Measurements from ENCODE around the gene RNF111.
"Not testable (repeated sequence)": the region's sequence is repeated elsewhere in the genome, so short reads cannot be mapped to it uniquely, and the experiment has no call there.

RNF111 gene

DNA sequence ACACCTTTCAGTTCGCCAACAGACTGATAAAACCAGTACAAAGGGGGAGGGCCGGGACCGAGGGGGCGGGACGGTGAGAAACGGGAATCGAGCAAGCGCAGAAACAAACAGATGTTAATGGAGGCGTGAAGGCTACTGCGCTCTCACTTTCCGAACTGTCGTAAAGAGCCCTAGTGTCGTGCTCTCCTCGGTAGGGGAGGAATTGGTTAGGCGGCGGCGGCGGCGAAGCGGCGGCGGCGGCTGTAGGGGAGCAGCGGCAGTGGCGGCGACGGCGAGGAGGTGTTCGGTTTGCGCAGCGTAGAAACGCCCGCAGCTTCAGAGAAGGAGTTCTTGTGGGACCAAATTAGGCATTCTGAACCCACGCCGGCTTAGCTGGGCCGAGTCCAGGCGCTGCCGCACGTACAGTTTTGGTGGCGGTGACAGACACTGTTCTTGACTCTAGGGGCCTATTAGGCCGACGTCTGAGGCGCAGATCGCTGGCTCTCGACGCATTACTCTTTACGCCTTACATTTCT is at the start of gene RNF111:
Gene RNF111, plus strand, starts transcription at position 173 of the 515 bp plus-strand sequence. CDS start 43,160 bp downstream, outside the sequence.
- peak; percentile 87 for DNase-seq

DNA sequence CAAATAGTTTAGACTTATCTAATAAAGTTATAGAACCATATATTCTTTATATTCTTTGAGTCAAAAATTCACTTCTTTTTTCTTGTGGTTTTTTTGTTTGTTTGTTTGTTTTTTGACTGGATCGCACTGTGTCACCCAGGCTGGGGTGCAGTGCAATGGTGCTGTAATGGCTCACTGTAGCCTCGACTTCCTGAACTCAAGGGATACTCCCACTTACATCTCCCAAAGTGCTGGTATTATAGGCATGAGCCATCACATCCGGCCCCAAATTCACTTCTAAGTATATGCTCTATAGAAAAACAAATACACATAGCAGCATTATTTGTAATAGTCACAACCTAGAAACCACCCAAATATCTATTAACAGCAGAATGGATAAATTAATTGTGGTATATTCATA is 40.3 kb upstream of the RNF111 start:
- DNase-seq = no peak

DNA sequence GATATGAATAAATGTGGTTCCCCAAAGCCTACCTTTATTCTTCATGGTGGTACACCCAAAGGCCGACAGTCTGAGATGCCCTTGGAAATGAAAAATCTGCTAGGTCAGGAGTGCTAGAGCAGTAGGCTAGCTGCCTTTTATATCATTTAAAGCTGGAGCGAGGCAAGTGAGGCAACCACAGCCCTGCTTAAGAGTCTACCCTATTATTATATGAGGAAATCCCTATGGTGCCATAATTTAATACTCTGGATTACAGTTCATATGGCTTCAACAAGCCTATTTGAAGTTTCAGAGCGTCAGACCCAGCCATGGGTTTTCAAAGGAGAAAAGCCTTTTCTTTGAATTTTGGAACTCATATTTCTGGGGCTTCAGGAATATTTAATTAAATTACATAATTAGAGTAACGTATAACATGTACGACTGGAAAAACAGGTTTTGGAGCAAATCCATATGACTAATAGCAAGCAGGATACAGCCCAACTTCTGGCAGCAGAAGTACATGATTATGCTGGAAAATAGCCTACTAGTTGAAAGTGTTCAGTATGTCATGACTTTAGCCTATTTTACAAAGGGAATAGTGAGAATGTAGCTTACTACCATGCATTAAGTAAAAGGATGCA is 36.0 kb upstream of the RNF111 start:
- no peak for DNase-seq

DNA sequence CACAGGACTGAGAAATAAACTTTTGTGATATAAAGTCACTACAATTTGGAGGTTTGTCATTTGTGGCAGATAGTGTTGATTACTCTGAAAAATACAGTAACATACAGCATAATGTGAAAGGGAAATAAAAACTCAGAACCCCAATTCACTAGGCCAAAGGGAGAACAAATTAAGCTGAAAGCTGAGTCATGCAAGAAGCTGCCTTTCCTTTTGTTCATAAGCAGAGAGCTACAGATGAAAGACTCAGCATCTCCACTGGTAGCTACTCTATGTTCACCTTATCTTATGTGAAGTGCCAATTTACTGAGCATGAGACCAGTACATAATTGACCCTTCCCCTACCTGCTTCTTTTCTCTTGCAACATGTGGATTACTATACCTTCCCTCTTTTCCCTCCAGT is 34.7 kb upstream of the RNF111 start:
- no peak for DNase-seq

DNA sequence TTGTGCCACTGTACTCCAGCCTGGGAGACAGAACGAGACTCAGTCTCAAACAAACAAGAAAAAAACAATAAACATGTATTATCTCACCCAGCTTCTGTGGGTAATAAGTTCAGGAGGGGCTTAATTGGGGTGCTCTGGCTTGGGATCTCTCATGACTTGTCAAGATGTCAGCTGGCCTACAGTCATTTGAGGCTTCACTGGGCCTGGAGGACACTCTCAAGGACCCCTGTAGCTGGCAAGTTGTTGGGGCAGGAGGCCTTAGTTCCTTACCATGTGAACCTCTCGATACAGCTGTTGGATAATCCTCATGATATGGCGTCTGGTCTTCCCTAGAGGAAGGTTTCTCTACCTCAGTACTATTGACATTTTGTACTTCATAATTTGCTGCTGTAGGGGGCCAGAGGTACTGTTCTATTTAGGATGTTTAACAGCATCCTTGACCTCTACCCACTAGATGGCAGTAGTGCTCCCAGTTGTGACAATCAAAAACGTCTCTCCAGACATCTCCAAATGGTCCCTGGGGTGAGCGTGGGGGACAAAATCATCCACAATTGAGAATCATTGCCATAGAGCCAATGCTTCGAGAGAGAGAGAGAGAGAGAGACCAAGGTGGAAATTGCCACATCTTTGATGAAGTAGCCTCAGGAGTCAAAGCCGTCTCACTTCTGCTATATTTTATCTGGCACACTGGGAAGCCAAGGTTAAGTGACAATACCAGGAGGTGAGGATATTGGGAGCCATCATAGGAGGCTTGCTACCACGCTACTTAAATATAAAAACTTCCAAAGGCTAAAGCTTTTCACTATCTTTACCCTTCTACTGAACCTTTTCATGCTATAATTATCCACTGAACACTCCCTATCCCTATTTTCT is 30.1 kb upstream of the RNF111 start:
- peak; percentile 46 for DNase-seq

DNA sequence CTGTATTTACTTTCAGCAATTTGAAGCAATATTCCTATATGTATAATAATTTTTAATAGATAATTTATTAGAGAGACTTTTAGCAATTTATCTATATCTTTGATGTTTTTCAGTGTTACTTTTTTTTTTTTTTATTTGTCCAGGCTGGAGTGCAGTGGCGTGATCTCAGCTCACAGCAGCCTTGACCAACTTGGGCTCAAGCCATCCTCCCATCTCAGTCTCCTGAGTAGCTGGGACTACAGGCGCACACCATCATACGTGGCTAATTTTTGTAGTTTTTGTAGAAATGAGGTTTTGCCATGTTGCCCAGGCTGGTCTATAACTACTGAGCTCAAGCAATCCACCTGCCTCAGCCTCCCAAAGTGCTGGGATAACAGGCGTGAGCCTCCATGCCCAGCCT is 28.7 kb upstream of the RNF111 start:
- DNase-seq = no peak

DNA sequence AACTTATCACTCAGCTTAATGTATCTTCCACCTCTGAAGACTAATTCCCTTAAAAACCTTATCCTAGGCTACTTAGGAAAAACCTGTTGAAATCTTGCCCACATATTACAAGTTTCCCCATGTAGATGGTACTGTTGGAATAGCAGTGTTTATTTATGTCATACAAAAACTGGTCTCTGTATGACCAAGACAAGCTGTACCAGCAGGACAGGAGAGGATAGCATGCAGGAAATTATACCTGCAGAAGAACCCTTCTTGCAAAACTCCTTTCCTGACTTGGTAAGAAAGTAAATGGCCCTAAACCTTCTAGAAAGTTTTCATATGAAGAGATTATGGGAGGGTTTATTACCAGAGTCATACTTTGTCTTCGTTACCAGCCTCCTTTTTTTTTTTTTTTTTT is 25.3 kb upstream of the RNF111 start:
- no peak for DNase-seq

DNA sequence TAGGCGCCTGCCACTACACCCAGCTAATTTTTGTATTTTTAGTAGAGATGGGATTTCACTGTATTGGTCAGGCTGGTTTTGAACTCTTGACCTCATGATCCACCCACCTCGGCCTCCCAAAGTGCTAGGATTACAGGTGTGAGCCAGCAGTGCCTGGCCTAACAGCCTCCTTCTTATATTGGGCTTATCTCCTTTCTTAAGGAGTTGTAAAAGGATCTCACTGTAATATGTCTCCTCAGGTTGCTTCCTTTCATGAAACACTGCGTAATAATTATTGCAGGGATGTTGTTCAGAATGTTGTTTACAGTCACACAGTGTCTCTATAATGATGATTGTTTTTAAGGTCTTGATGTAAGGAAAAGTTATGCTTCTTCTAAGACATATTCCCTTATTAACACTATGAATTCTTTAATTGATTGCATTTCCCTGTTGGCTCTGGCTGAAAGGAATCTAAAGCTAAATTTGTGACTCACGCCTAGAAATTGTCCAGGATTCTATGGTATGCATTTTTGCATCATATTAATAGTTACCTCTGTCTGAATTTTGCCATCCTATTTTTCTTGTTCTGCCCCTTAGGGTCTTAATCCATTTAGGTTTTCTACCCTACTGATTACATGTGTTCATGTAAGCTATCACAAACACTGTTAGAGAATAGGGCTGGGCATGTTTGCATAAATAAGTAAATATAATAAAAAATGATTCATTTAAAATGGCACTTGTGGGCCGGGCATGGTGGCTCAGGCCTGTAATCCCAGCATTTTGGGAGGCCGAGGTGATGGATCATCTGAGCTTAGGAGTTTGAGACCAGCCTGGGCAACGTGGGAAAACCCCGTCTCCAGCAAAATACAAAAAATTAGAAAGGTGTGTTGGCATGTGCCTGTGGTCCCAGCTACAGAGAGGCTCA is 24.5 kb upstream of the RNF111 start:
- DNase-seq = no peak

DNA sequence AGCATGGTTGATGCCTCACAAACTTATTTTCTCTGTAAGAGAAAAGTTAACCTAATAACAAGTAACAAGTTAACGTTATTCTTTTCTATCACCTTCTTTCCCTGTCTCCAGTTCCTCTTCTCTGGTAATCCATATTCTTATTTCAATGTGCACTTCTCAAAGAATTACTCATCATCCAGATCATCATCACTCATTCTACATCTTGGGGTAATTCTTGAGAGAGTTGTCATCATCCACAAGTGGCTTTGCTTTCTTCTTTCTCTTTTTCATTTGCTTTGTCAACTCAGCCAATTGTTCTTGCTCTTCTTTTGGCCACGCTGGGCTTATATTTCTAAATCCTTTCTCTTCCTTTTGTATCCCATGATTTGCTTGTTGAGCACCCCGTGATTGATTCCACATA is 20.8 kb upstream of the RNF111 start:
- DNase-seq = no peak

DNA sequence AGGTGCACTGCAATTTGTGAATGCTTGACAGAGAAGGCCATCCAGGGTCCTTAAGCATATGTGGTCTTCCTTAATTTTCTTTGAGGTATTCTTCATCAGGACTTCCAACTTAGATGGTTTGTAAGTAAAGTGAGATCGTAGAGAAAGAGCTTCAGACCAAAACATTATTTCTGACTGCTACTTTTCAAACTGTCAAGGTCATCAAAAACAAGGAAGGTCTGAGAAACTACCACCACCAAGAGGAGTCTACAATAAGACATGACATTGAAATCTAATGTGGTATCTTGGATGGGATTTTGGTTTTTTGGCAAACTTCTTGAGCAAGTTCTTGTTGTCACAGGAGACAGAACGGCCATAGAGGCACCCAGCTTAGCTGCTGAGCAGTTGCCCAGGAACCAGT is 20.0 kb upstream of the RNF111 start:
- no peak for DNase-seq

DNA sequence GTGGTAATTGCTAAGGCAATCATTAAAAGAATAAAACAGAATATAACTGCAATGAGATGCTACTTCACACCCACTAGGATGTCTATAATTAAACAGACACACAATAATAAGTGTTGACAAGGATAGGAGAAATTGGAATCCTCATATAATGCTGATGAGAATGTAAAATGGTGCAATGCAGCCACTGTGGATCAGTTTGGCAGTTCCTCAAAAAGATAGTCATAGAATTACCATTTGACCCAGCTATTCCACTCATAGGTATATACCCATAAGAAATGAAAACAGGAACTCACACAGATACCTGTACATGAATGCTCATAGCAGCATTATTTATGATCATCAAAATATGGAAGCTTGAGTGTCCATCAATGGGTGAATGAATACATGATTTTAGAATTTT is 9.6 kb upstream of the RNF111 start:
- no peak for DNase-seq

DNA sequence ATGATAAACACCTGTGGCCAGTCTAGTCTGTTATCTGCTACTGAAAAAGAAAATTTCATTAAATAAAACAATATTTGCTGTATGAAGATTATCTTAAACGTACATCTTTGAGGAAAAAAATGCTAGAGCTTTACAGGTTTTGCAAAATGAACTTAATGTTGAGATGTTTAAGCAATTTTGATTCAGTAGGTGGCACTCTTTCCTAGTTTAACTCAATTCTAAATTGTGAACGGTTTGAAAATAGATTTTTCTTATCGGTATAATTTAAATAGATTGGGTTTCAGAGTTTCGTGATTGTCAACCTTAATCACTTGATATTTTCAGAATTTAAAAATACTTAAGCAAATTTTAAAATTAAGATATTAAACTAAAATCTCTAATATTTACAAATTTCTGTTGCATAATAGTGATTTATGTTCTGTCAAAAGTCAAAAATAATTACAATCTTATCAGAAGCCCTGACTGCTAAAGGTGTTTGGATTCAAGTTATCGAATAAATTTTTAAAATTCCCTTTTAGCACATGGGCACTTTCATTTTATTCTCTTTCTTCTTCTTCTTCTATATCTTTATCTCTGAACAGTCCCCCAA is 7.0 kb upstream of the RNF111 start:
- no peak for DNase-seq

DNA sequence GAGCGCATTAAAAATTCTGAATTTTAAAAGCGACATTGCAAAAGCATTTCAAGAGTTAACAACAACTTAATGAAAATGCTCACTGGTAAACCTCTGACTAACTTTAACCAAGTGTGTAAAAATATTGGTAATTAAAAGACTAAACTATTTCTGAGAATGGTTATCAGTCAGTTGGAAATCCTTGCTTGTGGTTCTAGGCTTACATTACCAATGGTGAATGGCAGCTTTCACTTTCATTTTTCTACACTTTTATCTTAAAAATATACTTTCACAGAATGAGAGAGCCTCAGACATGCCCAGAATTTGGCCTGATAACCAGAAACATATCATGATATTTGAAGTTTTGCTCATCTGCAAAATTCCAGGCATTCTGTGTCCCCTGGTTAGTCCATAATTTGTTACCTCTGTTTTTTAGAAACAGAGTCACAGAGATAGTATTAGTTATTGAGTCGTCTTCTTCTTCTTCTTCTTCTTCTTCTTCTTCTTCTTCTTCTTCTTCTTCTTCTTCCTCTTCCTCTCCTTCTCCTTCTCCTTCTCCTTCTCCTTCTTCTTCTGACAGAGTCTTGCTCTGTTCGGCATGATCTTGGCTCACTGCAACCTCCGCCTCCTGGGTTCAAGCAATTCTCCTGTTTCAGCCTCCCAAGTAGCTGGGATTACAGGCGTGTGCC is 5.5 kb upstream of the RNF111 start:
- no peak for DNase-seq

DNA sequence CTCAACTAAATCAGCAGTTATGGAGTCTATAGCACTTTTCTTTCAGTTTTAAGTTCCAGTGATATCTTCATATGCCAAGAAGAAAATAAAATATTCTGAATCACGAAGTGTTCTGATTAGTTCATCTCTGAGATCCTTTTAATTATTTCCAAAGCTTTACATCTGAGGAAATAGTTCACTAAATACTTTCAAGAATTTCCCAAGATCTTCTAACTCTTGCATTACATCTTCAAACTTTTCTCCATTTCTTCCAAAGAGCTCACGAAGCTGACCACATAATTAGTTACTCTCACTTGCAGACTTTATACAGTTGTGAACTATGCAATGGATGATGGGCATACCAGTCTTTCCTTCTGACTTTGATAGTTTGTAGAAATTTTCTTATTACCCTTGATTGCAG is 4.2 kb upstream of the RNF111 start:
- no peak for DNase-seq

DNA sequence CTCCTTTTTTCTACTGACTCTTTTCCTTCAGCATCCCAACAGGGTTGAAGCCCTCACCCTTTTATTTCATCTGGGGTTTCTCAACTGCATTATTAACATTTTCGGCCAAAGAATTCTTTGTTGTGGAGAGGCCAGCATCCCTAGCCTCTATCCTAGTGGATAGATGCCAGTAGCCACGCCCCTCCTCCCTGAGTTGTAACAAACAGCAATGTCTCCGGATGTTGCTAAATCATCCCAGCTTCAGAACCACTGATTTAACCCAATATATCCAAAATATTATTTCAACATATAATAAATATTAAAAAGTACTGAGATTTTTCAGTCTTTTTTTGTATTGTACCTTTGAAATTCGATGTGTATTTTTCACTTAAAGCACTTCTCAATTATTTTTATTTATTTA is 2.0 kb upstream of the RNF111 start:
- no peak for DNase-seq

DNA sequence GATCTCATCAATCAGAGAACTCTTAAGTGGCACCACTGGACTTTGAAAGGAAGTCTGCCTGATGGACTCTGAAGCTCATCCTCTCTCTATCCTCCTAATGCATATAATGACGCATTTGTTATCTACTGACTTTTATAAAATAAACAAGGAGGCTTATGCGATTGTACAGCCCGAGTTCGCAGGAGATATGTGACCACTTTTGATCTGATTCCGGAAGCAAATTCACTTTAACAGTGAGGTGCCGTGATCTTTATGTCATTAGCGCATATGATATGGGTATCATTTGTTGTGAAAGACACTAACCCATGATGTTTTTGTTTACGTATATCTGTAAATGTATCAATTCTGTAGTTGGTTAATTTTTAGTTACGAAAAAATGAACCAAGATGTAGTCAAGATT is 427 bp upstream of the RNF111 start:
- DNase-seq = no peak

DNA sequence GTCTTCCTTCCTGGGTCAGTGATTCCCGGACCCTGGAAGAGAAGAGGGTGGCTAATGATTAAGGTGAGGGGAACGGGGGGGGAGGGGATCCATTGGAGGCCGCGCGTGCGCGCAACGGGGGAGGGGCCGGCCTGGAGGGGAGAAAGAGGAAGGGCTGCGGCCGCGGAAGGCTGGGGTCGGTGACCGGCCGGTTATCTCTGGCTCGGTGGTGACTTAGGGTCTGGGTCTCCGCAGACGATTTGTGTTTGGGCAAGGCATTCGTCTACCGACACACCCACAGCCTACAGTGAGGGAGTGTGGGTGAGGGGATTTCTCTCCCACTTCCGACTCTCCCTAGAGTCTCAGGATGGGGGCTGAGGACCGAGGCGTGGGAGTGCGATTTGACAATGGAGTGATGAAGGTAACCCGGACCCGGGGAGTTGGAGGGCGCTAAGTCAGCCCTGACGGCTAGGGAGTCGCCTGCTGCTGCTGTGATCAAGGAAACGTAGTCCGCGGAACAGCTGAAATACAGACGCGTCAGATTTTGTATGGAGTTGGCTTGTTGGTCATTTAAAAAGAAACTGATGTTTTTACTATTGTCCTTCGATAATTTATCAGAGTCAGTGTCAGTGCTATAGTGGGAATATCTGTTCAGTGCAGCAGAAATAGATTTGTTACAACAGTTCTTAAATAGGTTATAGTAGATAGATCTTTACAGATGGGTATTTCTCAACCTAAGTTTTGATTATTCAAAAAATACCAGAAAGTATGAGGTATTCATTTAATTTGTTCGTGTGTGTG is 733 bp downstream of the RNF111 start:
- DNase-seq = peak; percentile 53

DNA sequence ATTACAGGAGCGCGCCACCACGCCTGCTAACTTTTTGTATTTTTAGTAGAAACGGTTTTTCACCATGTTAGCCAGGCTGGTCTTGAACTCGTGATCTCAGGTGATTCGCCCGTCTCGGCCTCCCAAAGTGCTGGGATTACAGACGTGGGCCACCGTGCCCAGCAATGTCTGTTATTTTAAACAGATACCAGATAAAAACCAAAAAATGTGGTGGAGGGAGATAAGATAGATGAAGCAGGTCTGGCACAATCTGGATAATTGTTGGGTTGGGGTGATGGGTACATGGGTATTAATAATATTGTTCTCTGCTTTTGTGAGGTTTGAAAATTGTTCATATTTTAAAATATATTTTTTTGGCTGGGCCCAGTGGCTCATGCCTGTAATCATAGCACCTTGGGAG is 4.7 kb downstream of the RNF111 start:
- no peak for DNase-seq

DNA sequence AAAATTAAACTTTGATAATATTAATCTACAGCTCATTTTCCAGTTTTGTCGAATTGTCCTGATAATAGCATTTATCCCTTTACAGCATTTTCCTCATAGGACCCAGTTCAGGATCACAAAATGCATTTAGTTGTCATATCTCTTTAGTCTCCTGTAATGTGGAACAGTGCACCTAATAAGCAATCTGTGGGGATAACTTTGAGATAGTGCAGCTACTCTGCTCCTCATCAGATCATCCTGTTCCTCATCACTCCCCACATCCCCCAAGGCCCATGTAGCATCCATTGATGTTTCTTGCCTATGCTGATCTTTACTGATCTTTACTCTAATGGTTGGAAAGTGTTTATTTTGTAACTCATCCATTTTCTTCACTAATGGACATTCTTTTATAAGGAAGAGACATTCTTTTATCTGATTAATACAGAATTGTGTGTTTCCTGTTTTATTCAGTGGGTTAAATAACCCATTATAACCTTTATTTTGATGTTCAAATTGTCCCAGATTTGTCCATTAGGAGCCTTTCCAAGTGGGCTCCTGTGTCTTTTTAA is 7.5 kb downstream of the RNF111 start:
- no peak for DNase-seq

DNA sequence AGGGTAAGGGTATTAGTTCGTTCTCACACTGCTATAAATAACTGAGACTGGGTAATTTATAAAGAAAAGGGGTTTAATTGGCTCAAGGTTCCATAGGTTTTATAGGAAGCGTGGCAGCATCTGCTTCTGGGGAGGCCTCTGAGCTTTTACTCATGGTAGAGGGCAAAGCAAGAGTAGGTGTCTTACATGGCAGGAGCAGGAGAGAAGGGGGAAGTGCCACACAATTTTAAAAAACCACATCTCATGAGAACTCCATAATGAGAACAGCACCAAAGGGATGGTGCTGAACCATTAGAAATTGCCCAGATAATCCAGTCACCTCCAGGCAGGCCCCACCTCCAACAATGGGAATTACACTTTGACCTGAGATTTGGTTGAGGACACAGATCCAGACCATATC is 12.2 kb downstream of the RNF111 start:
- DNase-seq = no peak

DNA sequence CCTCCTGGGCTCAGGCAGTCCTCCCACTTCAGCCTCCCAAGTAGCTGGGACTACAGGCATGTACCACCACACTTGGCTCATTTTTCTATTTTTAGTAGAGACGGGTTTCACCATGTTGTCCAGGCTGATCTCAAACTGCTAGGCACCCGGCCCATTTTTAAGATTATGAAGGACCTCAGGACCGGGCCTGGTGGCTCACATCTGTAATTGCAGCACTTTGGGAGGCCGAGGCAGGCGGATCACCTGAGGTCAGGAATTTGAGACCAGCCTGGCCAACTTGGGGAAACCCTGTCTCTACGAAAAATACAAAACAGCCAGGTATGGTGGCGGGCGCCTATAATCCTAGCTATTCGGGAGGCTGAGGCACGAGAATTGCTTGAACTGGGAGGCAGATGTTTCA is 12.8 kb downstream of the RNF111 start:
- DNase-seq = not testable (repeated sequence)

All from activated CD4-positive, alpha-beta T cell treated with anti-CD3 and anti-CD28 coated beads, Interleukin-2, amount 50 U/mL, for 1 hour (primary cell).